Sciatic nerve (tissue), 2 donors: ENCODE results near the gene GJC2. TPM values are rescaled to one million over a fixed set of nuclear protein-coding genes. Genes with fewer than 3 reads are reported as not detected.
"Not testable (repeated sequence)": the region's sequence is repeated elsewhere in the genome, so short reads cannot be mapped to it uniquely, and the experiment has no call there.

Source experiments
- ATAC-seq: fragments of 200-7000 bp; cut with Tn5 transposase; one replicate; pipeline ENCODE4 v1.9.1; 2020; ENCODE audit warnings: mild to moderate bottlenecking, moderate library complexity
- DNase-seq: peaks from one replicate; pipeline ENCODE4 v3.0.0-alpha.2; 2020; ENCODE audit warnings: low spot score
- intact Hi-C: fragments of 100-400 bp; cut with DNase I; formaldehyde crosslinking; loops from one replicate; pipeline ENCODE4 v1.14.2; 2022
- total RNA-seq: library from RNA; stranded (reverse); fragmentation: NEBNext Ultra II Directional; extraction: Animal tissue kit (Norgen Biotek cat#: 25700); gene quantifications from one replicate; pipeline ENCODE4 v1.2.1, GENCODE V29; 2021
- donor health status: DM: no; HTN: no; CAD: no.
- donor health status: DM: no; HTN: no; CAD: no.

The GJC2 gene
- total RNA-seq, 1 donor from 2014 or later, result 10.5 TPM

GRCh38 chr1:228164561-228165371, 15.0 kb downstream of the GJC2 start:
- intact Hi-C loops, result no loop called here
- ATAC-seq (no peak), DNase-seq (peak; percentile 64)

GRCh38 chr1:228165372-228166169, 15.8 kb downstream of the GJC2 start, which contains the start of gene IBA57:
Gene IBA57, plus strand, starts transcription at chr1:228165804. Its CDS starts 13 bp downstream, at chr1:228165817.
- ATAC-seq (peak; percentile 93), DNase-seq (peak; percentile 99)
- intact Hi-C loops, result no loop called here

- DNase-seq, result peak; percentile 83
- ATAC-seq, result peak; percentile 29
Observed at GRCh38 chr1:228166170-228166936, 16.6 kb downstream of the GJC2 start.

GRCh38 chr1:228168563-228169270, 19.0 kb downstream of the GJC2 start:
- ATAC-seq, result no peak
- intact Hi-C loops, result no loop called here

More at GRCh38 chr1:228166170-228166936, 16.6 kb downstream of the GJC2 start:
- intact Hi-C loops, result no loop called here

GRCh38 chr1:228169345-228169744, 19.6 kb downstream of the GJC2 start:
- DNase-seq, result no peak
- no peak for ATAC-seq
- intact Hi-C loops, result no loop called here

More at GRCh38 chr1:228168563-228169270, 19.0 kb downstream of the GJC2 start:
- no peak for DNase-seq

- intact Hi-C loops, result no loop called here
- no peak for ATAC-seq
- no peak for DNase-seq
Observed at GRCh38 chr1:228170666-228171065, 20.9 kb downstream of the GJC2 start.

GRCh38 chr1:228171221-228171891, 21.6 kb downstream of the GJC2 start:
- DNase-seq (peak; percentile 45), ATAC-seq (no peak)
- intact Hi-C loops, result no loop called here

GRCh38 chr1:228172591-228173527, 23.1 kb downstream of the GJC2 start:
- DNase-seq (peak; percentile 45), ATAC-seq (no peak)
- intact Hi-C loops, result no loop called here

GRCh38 chr1:228173528-228174481, 24.1 kb downstream of the GJC2 start:
- DNase-seq, intact Hi-C loops: not testable (repeated sequence)
- ATAC-seq, result peak; percentile 20

- DNase-seq (peak; percentile 62), ATAC-seq (no peak)
- intact Hi-C loops, result no loop called here
Observed at GRCh38 chr1:228174482-228175315, 25.0 kb downstream of the GJC2 start.

- DNase-seq (peak; percentile 50), ATAC-seq (no peak)
- intact Hi-C loops, result no loop called here
Observed at GRCh38 chr1:228175316-228176023, 25.7 kb downstream of the GJC2 start.

- no peak for ATAC-seq
- DNase-seq, result no peak
- intact Hi-C loops, result no loop called here
Observed at GRCh38 chr1:228176024-228176395, 26.3 kb downstream of the GJC2 start.

- ATAC-seq, result no peak
- intact Hi-C loops, result no loop called here
- no peak for DNase-seq
Observed at GRCh38 chr1:228176461-228177182, 26.9 kb downstream of the GJC2 start.

GRCh38 chr1:228177183-228177475, 27.4 kb downstream of the GJC2 start:
- peak; percentile 48 for DNase-seq
- intact Hi-C loops, result no loop called here
- no peak for ATAC-seq
